Activated T-cell treated with anti-CD3 and anti-CD28 coated beads, Interleukin-2, amount 50 U/mL, for 24 hours (primary cell): ENCODE measurements around the gene SLC35G6.
A peak's percentile ranks its signal among the peaks of the same experiment; 100 is the strongest.

Experiments used
- DNase-seq: peaks from one replicate; pipeline ENCODE4 v3.0.0-alpha.2; 2020
- H3K27ac Mint-ChIP-seq: 2 replicates; pipeline ENCODE4 v1.8.0; 2020; ENCODE audit warnings: mild to moderate bottlenecking, mixed read lengths
- H3K27me3 Mint-ChIP-seq: 2 replicates; pipeline ENCODE4 v1.8.0; 2020; ENCODE audit warnings: mixed read lengths
- H3K36me3 Mint-ChIP-seq: 2 replicates; pipeline ENCODE4 v1.8.0; 2020; ENCODE audit warnings: low read depth, mixed read lengths
- H3K4me1 Mint-ChIP-seq: 2 replicates; pipeline ENCODE4 v1.8.0; 2020; ENCODE audit warnings: low read depth, mixed read lengths
- H3K4me3 Mint-ChIP-seq: 2 replicates; pipeline ENCODE4 v1.8.0; 2020; ENCODE audit warnings: mild to moderate bottlenecking, moderate library complexity, mixed read lengths
- H3K9me3 Mint-ChIP-seq: 2 replicates; pipeline ENCODE4 v1.8.0; 2020; ENCODE audit warnings: mixed read lengths

Gene SLC35G6

GRCh38 chr17:7497636-7498035 lies 16.4 kb downstream of the SLC35G6 start:
- Mint-ChIP-seq H3K27ac (no peak overlapping the region), H3K4me1 (peaks cover 15% of the 10 kb centered on the region), H3K36me3 (peaks cover 91% of the 10 kb centered on the region), H3K27me3 (no peaks in the 10 kb centered on the region), H3K4me3 (no peak overlapping the region), H3K9me3 (no peaks in the 10 kb centered on the region)
- no peak for DNase-seq

GRCh38 chr17:7499161-7499560 lies 17.9 kb downstream of the SLC35G6 start:
- H3K36me3 Mint-ChIP-seq = peaks cover 93% of the 10 kb centered on the region
- DNase-seq = no peak
- no peaks in the 10 kb centered on the region for H3K27me3 Mint-ChIP-seq
- H3K9me3 Mint-ChIP-seq = no peaks in the 10 kb centered on the region
- no peak overlapping the region for H3K4me3 Mint-ChIP-seq
- H3K27ac Mint-ChIP-seq = no peak overlapping the region
- peaks cover 3% of the 10 kb centered on the region for H3K4me1 Mint-ChIP-seq

- Mint-ChIP-seq H3K9me3 (no peaks in the 10 kb centered on the region), H3K4me3 (no peak overlapping the region), H3K4me1 (no peaks in the 10 kb centered on the region), H3K27me3 (no peaks in the 10 kb centered on the region), H3K36me3 (peaks cover 93% of the 10 kb centered on the region), H3K27ac (no peak overlapping the region)
- DNase-seq = no peak
These were observed 20.5 kb downstream of the SLC35G6 start for GRCh38 chr17:7501729-7502128.

- Mint-ChIP-seq H3K4me1 (no peaks in the 10 kb centered on the region), H3K27me3 (no peaks in the 10 kb centered on the region), H3K36me3 (peaks cover 93% of the 10 kb centered on the region), H3K4me3 (no peak overlapping the region), H3K9me3 (no peaks in the 10 kb centered on the region), H3K27ac (peak overlapping the region; percentile 63)
- no peak for DNase-seq
These were observed 21.1 kb downstream of the SLC35G6 start for GRCh38 chr17:7502171-7502847.

GRCh38 chr17:7502987-7503386 lies 21.7 kb downstream of the SLC35G6 start:
- DNase-seq = no peak
- Mint-ChIP-seq H3K4me3 (no peak overlapping the region), H3K36me3 (peaks cover 93% of the 10 kb centered on the region), H3K27ac (no peak overlapping the region), H3K9me3 (no peaks in the 10 kb centered on the region), H3K4me1 (no peaks in the 10 kb centered on the region), H3K27me3 (no peaks in the 10 kb centered on the region)

GRCh38 chr17:7503521-7503920 lies 22.3 kb downstream of the SLC35G6 start:
- Mint-ChIP-seq H3K4me1 (no peaks in the 10 kb centered on the region), H3K27me3 (no peaks in the 10 kb centered on the region), H3K9me3 (no peaks in the 10 kb centered on the region), H3K27ac (peak overlapping the region; percentile 53), H3K4me3 (no peak overlapping the region), H3K36me3 (peaks cover 93% of the 10 kb centered on the region)
- DNase-seq = no peak

- DNase-seq = no peak
- Mint-ChIP-seq H3K27me3 (no peaks in the 10 kb centered on the region), H3K4me1 (no peaks in the 10 kb centered on the region), H3K36me3 (peaks cover 97% of the 10 kb centered on the region), H3K27ac (peak overlapping the region; percentile 44), H3K9me3 (no peaks in the 10 kb centered on the region), H3K4me3 (no peak overlapping the region)
These were observed 26.9 kb downstream of the SLC35G6 start for GRCh38 chr17:7508145-7508544.

GRCh38 chr17:7508846-7509245 lies 27.6 kb downstream of the SLC35G6 start:
- no peaks in the 10 kb centered on the region for H3K4me1 Mint-ChIP-seq
- H3K36me3 Mint-ChIP-seq = peaks cover 97% of the 10 kb centered on the region
- no peaks in the 10 kb centered on the region for H3K9me3 Mint-ChIP-seq
- H3K27ac Mint-ChIP-seq = peak overlapping the region; percentile 44
- H3K27me3 Mint-ChIP-seq = no peaks in the 10 kb centered on the region
- no peak for DNase-seq
- H3K4me3 Mint-ChIP-seq = no peak overlapping the region

- H3K9me3 Mint-ChIP-seq = no peaks in the 10 kb centered on the region
- no peaks in the 10 kb centered on the region for H3K4me1 Mint-ChIP-seq
- peak overlapping the region; percentile 11 for H3K27ac Mint-ChIP-seq
These were observed 28.7 kb downstream of the SLC35G6 start for GRCh38 chr17:7509937-7510336.

GRCh38 chr17:7511108-7511507 lies 29.9 kb downstream of the SLC35G6 start:
- no peaks in the 10 kb centered on the region for H3K9me3 Mint-ChIP-seq
- H3K36me3 Mint-ChIP-seq = peaks cover 96% of the 10 kb centered on the region
- no peaks in the 10 kb centered on the region for H3K27me3 Mint-ChIP-seq
- H3K27ac Mint-ChIP-seq = peak overlapping the region; percentile 6
- no peak for DNase-seq
- no peaks in the 10 kb centered on the region for H3K4me1 Mint-ChIP-seq
- no peak overlapping the region for H3K4me3 Mint-ChIP-seq

More at GRCh38 chr17:7509937-7510336, 28.7 kb downstream of the SLC35G6 start:
- no peak for DNase-seq
- Mint-ChIP-seq H3K36me3 (peaks cover 98% of the 10 kb centered on the region), H3K4me3 (no peak overlapping the region), H3K27me3 (no peaks in the 10 kb centered on the region)

- H3K36me3 Mint-ChIP-seq = peaks cover 92% of the 10 kb centered on the region
- no peak overlapping the region for H3K4me3 Mint-ChIP-seq
- no peaks in the 10 kb centered on the region for H3K4me1 Mint-ChIP-seq
- DNase-seq = no peak
- no peaks in the 10 kb centered on the region for H3K27me3 Mint-ChIP-seq
- no peaks in the 10 kb centered on the region for H3K9me3 Mint-ChIP-seq
- peak overlapping the region; percentile 26 for H3K27ac Mint-ChIP-seq
These were observed 30.9 kb downstream of the SLC35G6 start for GRCh38 chr17:7512105-7512504.

GRCh38 chr17:7512824-7513540 lies 31.7 kb downstream of the SLC35G6 start:
- DNase-seq = no peak
- no peaks in the 10 kb centered on the region for H3K27me3 Mint-ChIP-seq
- H3K27ac Mint-ChIP-seq = peak overlapping the region; percentile 55
- no peaks in the 10 kb centered on the region for H3K9me3 Mint-ChIP-seq
- H3K4me1 Mint-ChIP-seq = no peaks in the 10 kb centered on the region
- H3K4me3 Mint-ChIP-seq = no peak overlapping the region
- peaks cover 83% of the 10 kb centered on the region for H3K36me3 Mint-ChIP-seq

- Mint-ChIP-seq H3K27me3 (no peaks in the 10 kb centered on the region), H3K4me1 (no peaks in the 10 kb centered on the region), H3K4me3 (no peak overlapping the region), H3K9me3 (no peaks in the 10 kb centered on the region), H3K27ac (peak overlapping the region; percentile 63), H3K36me3 (peaks cover 73% of the 10 kb centered on the region)
- DNase-seq = no peak
These were observed 32.7 kb downstream of the SLC35G6 start for GRCh38 chr17:7513850-7514419.

- H3K27me3 Mint-ChIP-seq = no peaks in the 10 kb centered on the region
- H3K4me3 Mint-ChIP-seq = no peak overlapping the region
- H3K27ac Mint-ChIP-seq = peak overlapping the region; percentile 26
- H3K36me3 Mint-ChIP-seq = peaks cover 52% of the 10 kb centered on the region
- H3K9me3 Mint-ChIP-seq = no peaks in the 10 kb centered on the region
- no peak for DNase-seq
- no peaks in the 10 kb centered on the region for H3K4me1 Mint-ChIP-seq
These were observed 34.8 kb downstream of the SLC35G6 start for GRCh38 chr17:7515911-7516610.
